ENCODE data around the gene MAST4. TPM values are rescaled to one million over a fixed set of nuclear protein-coding genes. Genes with fewer than 3 reads are reported as not detected.
A peak's percentile ranks its signal among the peaks of the same experiment; 100 is the strongest.
"Not testable (repeated sequence)": the region's sequence is repeated elsewhere in the genome, so short reads cannot be mapped to it uniquely, and the experiment has no call there.

MAST4 gene
- polyA plus RNA-seq, 1 experiment: 11.6 TPM

DNA sequence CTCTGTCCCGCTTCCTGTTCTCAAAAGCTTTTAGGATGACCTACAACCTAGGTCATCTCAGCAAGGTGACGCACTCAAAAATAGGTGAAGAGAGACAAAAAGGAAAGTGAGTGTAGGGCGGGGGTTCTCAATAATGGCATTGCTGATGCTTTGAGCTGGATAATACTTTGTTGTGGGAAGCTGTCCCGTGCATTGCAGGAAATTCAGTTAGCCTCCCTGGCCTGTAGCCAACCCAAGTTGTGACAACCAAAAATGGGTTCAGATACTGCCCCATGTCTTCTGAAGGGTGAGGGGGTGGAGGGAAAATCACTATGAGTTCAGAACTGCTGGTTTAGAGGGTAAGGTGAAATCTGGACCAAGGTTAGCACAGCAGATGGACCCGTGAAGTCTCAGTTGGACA is 151.4 kb downstream of the MAST4 start:
- ChIA-PET CTCF (no interaction called here), POLR2A (no interaction called here)
- Histone ChIP-seq H3K27me3 (ENCODE audit: control insufficient read depth, insufficient read depth, low read length) (no peaks in the 10 kb centered on the region), H3K27ac (ENCODE audit: low read depth, low read length) (no peak overlapping the region), H3K9me3 (ENCODE audit: control insufficient read depth, insufficient read depth, low read length) (no peaks in the 10 kb centered on the region; the same call in 1 of the 2 replicates), H3K4me3 (ENCODE audit: low read depth, low read length) (no peak overlapping the region)
- DNase-seq (ENCODE audit: low read depth, low spot score): no peak
- TF ChIP-seq, protein P1, sequence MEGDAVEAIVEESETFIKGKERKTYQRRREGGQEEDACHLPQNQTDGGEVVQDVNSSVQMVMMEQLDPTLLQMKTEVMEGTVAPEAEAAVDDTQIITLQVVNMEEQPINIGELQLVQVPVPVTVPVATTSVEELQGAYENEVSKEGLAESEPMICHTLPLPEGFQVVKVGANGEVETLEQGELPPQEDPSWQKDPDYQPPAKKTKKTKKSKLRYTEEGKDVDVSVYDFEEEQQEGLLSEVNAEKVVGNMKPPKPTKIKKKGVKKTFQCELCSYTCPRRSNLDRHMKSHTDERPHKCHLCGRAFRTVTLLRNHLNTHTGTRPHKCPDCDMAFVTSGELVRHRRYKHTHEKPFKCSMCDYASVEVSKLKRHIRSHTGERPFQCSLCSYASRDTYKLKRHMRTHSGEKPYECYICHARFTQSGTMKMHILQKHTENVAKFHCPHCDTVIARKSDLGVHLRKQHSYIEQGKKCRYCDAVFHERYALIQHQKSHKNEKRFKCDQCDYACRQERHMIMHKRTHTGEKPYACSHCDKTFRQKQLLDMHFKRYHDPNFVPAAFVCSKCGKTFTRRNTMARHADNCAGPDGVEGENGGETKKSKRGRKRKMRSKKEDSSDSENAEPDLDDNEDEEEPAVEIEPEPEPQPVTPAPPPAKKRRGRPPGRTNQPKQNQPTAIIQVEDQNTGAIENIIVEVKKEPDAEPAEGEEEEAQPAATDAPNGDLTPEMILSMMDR (IDR thresholded peaks at IDR 0.05; ENCODE audit: low read depth, low read length): no peak

- H3K27me3 ChIP-seq (ENCODE audit: control insufficient read depth, insufficient read depth, low read length); H3K4me3 ChIP-seq (ENCODE audit: low read depth, low read length); H3K27ac ChIP-seq (ENCODE audit: low read depth, low read length); POLR2A ChIA-PET; CTCF ChIA-PET; H3K9me3 ChIP-seq (ENCODE audit: control insufficient read depth, insufficient read depth, low read length); DNase-seq (ENCODE audit: low read depth, low spot score): not testable (repeated sequence)
Observed at GRCh38 chr5:66752668-66753067, 156.5 kb downstream of the MAST4 start.

- Histone ChIP-seq H3K9me3 (ENCODE audit: control insufficient read depth, insufficient read depth, low read length) (no peaks in the 10 kb centered on the region), H3K27ac (ENCODE audit: low read depth, low read length) (no peak overlapping the region), H3K4me3 (ENCODE audit: low read depth, low read length) (no peak overlapping the region), H3K27me3 (ENCODE audit: control insufficient read depth, insufficient read depth, low read length) (no peaks in the 10 kb centered on the region)
- TF ChIP-seq, protein P1 (IDR thresholded peaks at IDR 0.05; ENCODE audit: low read depth, low read length): peak; percentile 38; the same call in 1 of the 2 replicates
- POLR2A ChIA-PET: no interaction called here
- peak; percentile 6 for DNase-seq (ENCODE audit: low read depth, low spot score)
- CTCF ChIA-PET: interaction anchor here (0.7 to 6.2 kb wide), 3 partner anchors 37 to 454 kb away, joined by 3 to 71 read pairs (median 3); no protein-coding TSS in a partner anchor
Observed at GRCh38 chr5:66757219-66757833, 161.1 kb downstream of the MAST4 start.

GRCh38 chr5:66757834-66758371 is 161.7 kb downstream of the MAST4 start:
- no peak for DNase-seq (ENCODE audit: low read depth, low spot score)
- CTCF ChIA-PET: interaction anchor here (0.8 to 6.2 kb wide), 2 partner anchors 36 to 450 kb away, joined by 3 to 71 read pairs; no protein-coding TSS in a partner anchor
- TF ChIP-seq, protein P1 (IDR thresholded peaks at IDR 0.05; ENCODE audit: low read depth, low read length): no peak
- H3K27ac ChIP-seq (ENCODE audit: low read depth, low read length): no peak overlapping the region
- POLR2A ChIA-PET: no interaction called here
- no peaks in the 10 kb centered on the region for H3K9me3 ChIP-seq (ENCODE audit: control insufficient read depth, insufficient read depth, low read length)
- no peak overlapping the region for H3K4me3 ChIP-seq (ENCODE audit: low read depth, low read length)
- no peaks in the 10 kb centered on the region for H3K27me3 ChIP-seq (ENCODE audit: control insufficient read depth, insufficient read depth, low read length)

- ChIA-PET POLR2A (no interaction called here), CTCF (interaction anchor here (1.5 kb wide), 1 partner anchor 461 kb away, joined by 3 read pairs; no protein-coding TSS in a partner anchor)
- no peak for DNase-seq (ENCODE audit: low read depth, low spot score)
- Histone ChIP-seq H3K4me3 (ENCODE audit: low read depth, low read length) (no peak overlapping the region), H3K9me3 (ENCODE audit: control insufficient read depth, insufficient read depth, low read length) (no peaks in the 10 kb centered on the region), H3K27ac (ENCODE audit: low read depth, low read length) (no peak overlapping the region), H3K27me3 (ENCODE audit: control insufficient read depth, insufficient read depth, low read length) (peaks cover 3% of the 10 kb centered on the region)
- TF ChIP-seq, protein P1 (IDR thresholded peaks at IDR 0.05; ENCODE audit: low read depth, low read length): no peak
Observed at GRCh38 chr5:66769030-66769733, 173.0 kb downstream of the MAST4 start.
